NCI-H1092 treated with DMSO at 0.1 percent for 48 hours (cell line): ENCODE measurements around the gene DPEP1.
A peak's percentile ranks its signal among the peaks of the same experiment; 100 is the strongest.
"Not testable (repeated sequence)": the region's sequence is repeated elsewhere in the genome, so short reads cannot be mapped to it uniquely, and the experiment has no call there.

ENCODE experiments used
- DNase-seq: peaks from one replicate; lab custom pipeline; 2025; lab: John Stamatoyannopoulos, UW

DPEP1 gene

DNA sequence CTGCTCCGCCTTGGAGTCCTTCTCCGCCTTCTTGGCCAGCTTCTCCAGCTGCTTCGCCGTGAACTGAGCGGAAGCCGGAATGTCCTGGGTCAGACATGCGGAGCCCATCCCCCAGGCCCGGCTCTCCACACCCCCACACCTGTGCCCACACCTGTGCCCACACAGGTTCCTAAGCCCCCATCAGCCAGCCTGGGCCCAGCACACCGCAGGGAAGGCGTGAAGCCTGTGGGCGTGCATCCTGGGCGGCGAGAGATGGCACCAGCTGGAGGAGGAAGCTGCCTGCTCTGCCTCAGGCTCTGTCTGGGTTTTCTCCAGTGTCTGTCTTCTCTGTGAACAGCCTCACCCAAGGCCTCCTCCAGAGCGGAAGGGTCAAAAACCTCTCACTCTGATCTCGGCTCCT is 38.1 kb downstream of the DPEP1 start:
- no peak for DNase-seq

- no peak for DNase-seq
Measured at GRCh38 chr16:89653656-89654295, 40.3 kb downstream of the DPEP1 start.

- no peak for DNase-seq
Measured at GRCh38 chr16:89655062-89655643, 41.7 kb downstream of the DPEP1 start.

DNA sequence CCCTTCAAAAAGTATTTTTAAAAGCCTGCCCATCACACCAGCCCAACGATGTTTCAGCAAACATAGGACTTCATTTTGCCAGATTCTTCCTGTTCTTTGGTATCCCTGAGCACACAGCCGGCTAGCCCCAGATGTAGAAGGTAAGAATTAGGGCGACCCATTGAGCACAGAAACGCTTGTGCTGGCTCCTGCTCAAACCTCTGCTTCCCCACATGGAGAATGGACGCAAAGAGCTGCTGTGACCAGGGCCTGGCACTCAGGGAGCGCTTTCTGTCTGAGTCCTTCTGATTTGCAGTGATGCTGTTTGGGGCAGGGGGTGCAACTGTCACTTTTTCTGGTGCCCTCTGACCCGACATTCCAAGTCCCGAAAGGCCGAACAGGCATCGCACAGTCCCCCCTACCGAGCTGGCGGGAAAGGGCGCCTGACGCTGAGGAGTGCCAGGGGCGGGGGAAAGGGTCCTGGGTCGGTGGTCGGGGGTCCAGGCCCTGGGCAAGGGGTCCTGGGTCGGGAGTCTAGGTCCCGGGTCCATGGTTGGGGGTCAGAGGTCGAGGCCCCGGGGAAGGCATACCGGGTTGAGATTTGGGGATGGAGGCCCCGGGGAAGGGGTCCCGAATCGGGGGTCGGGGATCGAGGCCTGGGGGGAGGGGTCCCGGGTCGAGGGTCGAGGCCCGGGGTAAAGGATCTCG is 43.1 kb downstream of the DPEP1 start:
- DNase-seq: no peak

GRCh38 chr16:89657442-89658220 is 44.2 kb downstream of the DPEP1 start, which contains the start of the genes CHMP1A and SPATA33:
TSS of gene CHMP1A (minus strand) at chr16:89657708. CDS start at chr16:89657588, 120 bp downstream.
TSS of gene SPATA33 (plus strand) at chr16:89657836. CDS start at chr16:89657912, 76 bp downstream.
- DNase-seq: peak; percentile 80

DNA sequence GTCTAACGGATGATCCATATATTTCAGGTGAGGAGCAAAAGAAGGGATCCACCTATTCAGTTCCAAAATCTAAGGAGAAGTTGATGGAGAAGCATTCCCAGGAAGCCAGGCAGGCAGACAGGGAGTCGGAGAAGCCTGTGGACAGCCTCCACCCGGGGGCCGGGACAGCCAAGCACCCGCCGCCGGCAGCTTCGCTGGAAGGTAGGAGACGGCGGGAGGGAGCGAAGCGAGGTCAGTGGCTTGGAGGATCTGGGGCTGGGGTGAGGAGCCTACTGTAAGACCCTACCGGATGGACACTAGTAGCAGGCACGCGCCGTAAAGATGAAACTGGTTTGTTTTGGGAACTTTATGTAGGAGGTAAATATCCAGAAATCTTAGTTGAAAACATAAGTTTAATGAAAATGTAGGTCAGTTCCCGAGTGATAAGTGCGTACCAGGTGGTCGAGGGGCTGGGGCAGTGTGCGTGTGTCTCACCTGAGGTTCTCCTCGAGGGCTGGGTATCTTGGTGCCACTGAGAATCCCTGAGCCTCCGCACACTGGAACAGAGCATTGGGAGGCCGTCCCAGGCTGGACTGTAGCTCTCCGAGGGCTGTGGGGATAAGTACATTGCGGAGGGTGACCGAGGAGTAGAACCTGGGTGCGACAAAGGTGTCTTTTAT is 44.9 kb downstream of the DPEP1 start:
- peak; percentile 56 for DNase-seq

GRCh38 chr16:89660146-89660545 is 46.7 kb downstream of the DPEP1 start:
- no peak for DNase-seq

GRCh38 chr16:89661215-89661614 is 47.8 kb downstream of the DPEP1 start:
- no peak for DNase-seq

GRCh38 chr16:89664238-89664637 is 50.8 kb downstream of the DPEP1 start:
- DNase-seq: not testable (repeated sequence)

- DNase-seq: not testable (repeated sequence)
Measured at GRCh38 chr16:89667000-89667399, 53.6 kb downstream of the DPEP1 start.

- DNase-seq: no peak
Measured at GRCh38 chr16:89667633-89668032, 54.2 kb downstream of the DPEP1 start.

DNA sequence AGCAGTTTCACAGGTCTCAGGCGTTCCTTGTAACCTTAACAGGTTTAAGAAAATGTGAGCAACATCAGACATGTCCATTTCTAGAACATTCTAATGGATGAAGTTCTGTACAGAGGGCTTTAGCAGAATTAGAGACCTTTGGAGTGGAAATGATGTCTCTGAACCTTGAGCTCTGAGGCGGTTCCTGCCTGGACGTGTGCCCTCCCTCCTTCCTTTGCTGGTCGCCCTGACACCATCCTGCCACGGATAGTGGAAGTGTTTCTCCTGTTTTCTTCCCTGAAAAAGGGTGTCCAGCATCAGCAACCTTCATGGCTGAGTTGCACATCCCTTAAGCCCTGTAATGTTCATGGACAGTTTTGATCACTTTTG is 55.3 kb downstream of the DPEP1 start:
- DNase-seq: no peak

GRCh38 chr16:89669755-89670154 is 56.3 kb downstream of the DPEP1 start:
- DNase-seq: no peak

GRCh38 chr16:89670496-89671431 is 57.3 kb downstream of the DPEP1 start:
- DNase-seq: no peak

- DNase-seq: not testable (repeated sequence)
Measured at GRCh38 chr16:89671565-89671964, 58.1 kb downstream of the DPEP1 start.

DNA sequence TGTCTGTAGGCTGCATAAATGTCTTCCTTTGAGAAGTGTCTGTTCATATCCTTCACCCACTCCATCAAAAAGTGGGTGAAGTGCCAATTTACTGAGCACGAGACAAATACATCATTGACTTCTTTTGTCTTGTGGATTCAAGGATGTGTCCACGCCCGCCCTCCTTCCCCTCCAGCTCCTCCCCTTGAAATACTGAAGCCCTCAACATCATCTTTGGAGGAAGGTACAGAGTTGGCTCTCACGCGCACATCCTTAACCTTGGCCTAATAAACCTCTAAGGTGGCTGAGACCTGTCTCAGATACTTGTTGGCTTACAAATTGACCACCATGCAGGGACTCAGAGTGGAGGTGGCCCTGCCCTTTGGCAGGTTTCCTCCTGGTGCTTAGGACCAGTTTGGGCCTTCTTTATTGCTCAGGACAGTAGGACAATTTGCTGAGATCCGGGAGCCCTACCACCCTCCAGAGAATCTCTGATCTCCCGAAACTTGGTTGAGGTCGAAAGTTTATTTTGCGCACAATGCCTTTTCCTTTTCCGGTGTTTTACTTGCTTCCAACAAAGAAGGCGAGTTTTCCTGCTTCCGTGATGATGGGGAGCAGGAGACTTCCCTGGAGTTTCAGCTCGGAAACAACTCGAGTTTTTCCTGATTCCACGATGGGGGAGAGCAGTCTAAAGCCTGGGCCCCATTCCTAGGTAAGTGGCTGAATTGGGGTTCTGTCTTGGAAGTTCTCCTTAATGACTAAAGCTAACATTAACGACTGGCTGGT is 58.9 kb downstream of the DPEP1 start:
- DNase-seq: no peak

- DNase-seq: no peak
Measured at GRCh38 chr16:89678258-89678657, 64.8 kb downstream of the DPEP1 start.

- no peak for DNase-seq
Measured at GRCh38 chr16:89685916-89686315, 72.5 kb downstream of the DPEP1 start.

GRCh38 chr16:89686520-89687091 is 73.2 kb downstream of the DPEP1 start, which contains the start of gene CDK10:
TSS of gene CDK10 (plus strand) at chr16:89686689. CDS start at chr16:89686711, 22 bp downstream.
- DNase-seq: peak; percentile 94
